Neural progenitor cell (in vitro differentiated cells): ENCODE data around the gene SEL1L3. TPM values are rescaled to one million over a fixed set of nuclear protein-coding genes. Genes with fewer than 3 reads are reported as not detected.
A peak's percentile ranks its signal among the peaks of the same experiment; 100 is the strongest.

Source experiments
- DNase-seq: peaks from one replicate; pipeline ENCODE4 v3.0.0-alpha.2; 2016; ENCODE audit warnings: low spot score
- H2AFZ ChIP-seq: fragments of 200-600 bp; sonication (generic); replicated peaks from 2 replicates; pipeline ENCODE4 v1.6.1; 2016; ENCODE audit warnings: antibody characterized with exemption
- H3F3A ChIP-seq: fragments of 200-600 bp; sonication (generic); 2 replicates; pipeline ENCODE4 v1.6.1; 2016; ENCODE audit warnings: antibody characterized with exemption, low read depth
- H3K27ac ChIP-seq: fragments of 200-600 bp; sonication (generic); 2 replicates; pipeline ENCODE4 v1.5.1; 2016; ENCODE audit warnings: mild to moderate bottlenecking
- H3K27me3 ChIP-seq: fragments of 200-600 bp; sonication (generic); 2 replicates; pipeline ENCODE4 v1.6.1; 2016; ENCODE audit warnings: mild to moderate bottlenecking, moderate library complexity
- H3K36me3 ChIP-seq: fragments of 200-600 bp; sonication (generic); 2 replicates; pipeline ENCODE4 v1.5.1; 2016
- H3K4me1 ChIP-seq: fragments of 200-600 bp; sonication (generic); 2 replicates; pipeline ENCODE4 v1.6.1; 2016; ENCODE audit warnings: mixed run types
- H3K4me2 ChIP-seq: fragments of 200-600 bp; sonication (generic); 2 replicates; pipeline ENCODE4 v1.6.1; 2016
- H3K4me3 ChIP-seq: fragments of 200-600 bp; sonication (generic); 2 replicates; pipeline ENCODE4 v1.5.1; 2016
- H3K79me2 ChIP-seq: fragments of 200-600 bp; sonication (generic); 2 replicates; pipeline ENCODE4 v1.6.1; 2016; ENCODE audit warnings: low read depth
- H3K9ac ChIP-seq: fragments of 200-600 bp; sonication (generic); 2 replicates; pipeline ENCODE4 v1.6.1; 2016
- H3K9me3 ChIP-seq: fragments of 200-600 bp; sonication (generic); 2 replicates; pipeline ENCODE4 v1.5.1; 2016; ENCODE audit warnings: low read depth
- H4K20me1 ChIP-seq: fragments of 200-600 bp; sonication (generic); 2 replicates; pipeline ENCODE4 v1.6.1; 2016; ENCODE audit warnings: low read depth
- H3K27ac Mint-ChIP-seq: 3 replicates; pipeline ENCODE4 v1.8.0; 2021; ENCODE audit warnings: mixed read lengths
- H3K27me3 Mint-ChIP-seq: 2 replicates; pipeline ENCODE4 v1.8.0; 2022; ENCODE audit warnings: low read depth, mild to moderate bottlenecking, inconsistent platforms, moderate library complexity, mixed read lengths; ENCODE audit not compliant: insufficient read depth
- H3K36me3 Mint-ChIP-seq: 3 replicates; pipeline ENCODE4 v1.8.0; 2021; ENCODE audit warnings: mixed read lengths
- H3K4me1 Mint-ChIP-seq: 3 replicates; pipeline ENCODE4 v1.8.0; 2021; ENCODE audit warnings: mixed read lengths
- H3K4me3 Mint-ChIP-seq: 3 replicates; pipeline ENCODE4 v1.8.0; 2021; ENCODE audit warnings: mild to moderate bottlenecking, moderate library complexity, mixed read lengths
- H3K9me3 Mint-ChIP-seq: 3 replicates; pipeline ENCODE4 v1.8.0; 2020; ENCODE audit warnings: mixed read lengths
- CTCF ChIP-seq: fragments of 200-600 bp; sonication (generic); IDR thresholded peaks from 2 replicates; pipeline ENCODE4 v1.5.1; 2017; ENCODE audit warnings: antibody characterized with exemption, mild to moderate bottlenecking
- EZH2 ChIP-seq: fragments of 200-600 bp; sonication (generic); IDR thresholded peaks from 2 replicates; pipeline ENCODE4 v1.6.1; 2017; ENCODE audit warnings: antibody characterized with exemption, mild to moderate bottlenecking, moderate library complexity
- EZH2phosphoT487 ChIP-seq: fragments of 200-600 bp; sonication (generic); IDR thresholded peaks from 2 replicates; pipeline ENCODE4 v1.6.1; 2017; ENCODE audit warnings: antibody characterized with exemption
- total RNA-seq: library from RNA; depleted of rRNA; stranded (reverse); fragments of >200 nt; gene quantifications from 2 replicates; pipeline ENCODE4 v1.2.3, GENCODE V29; 2015; ENCODE audit warnings: low replicate concordance

Gene SEL1L3
- total RNA-seq, 1 donor from 2014 or later = 87.2 TPM

- H3K4me1 Mint-ChIP-seq = peaks cover 14% of the 10 kb centered on the region
- DNase-seq = no peak
- H3K27ac Mint-ChIP-seq = no peak overlapping the region
- no peaks in the 10 kb centered on the region for H3K27me3 ChIP-seq
- peaks cover 10% of the 10 kb centered on the region for H3F3A ChIP-seq
- H3K4me1 ChIP-seq = peaks cover 16% of the 10 kb centered on the region
- peak overlapping the region; percentile 25 for H3K4me2 ChIP-seq
- H3K9me3 Mint-ChIP-seq = no peaks in the 10 kb centered on the region
- H3K4me3 ChIP-seq = no peak overlapping the region
- no peak overlapping the region for H2AFZ ChIP-seq
- no peaks in the 10 kb centered on the region for H3K9me3 ChIP-seq
- H3K27me3 Mint-ChIP-seq = peaks cover 5% of the 10 kb centered on the region
- peaks cover 13% of the 10 kb centered on the region for H3K36me3 Mint-ChIP-seq
- no peak overlapping the region for H3K27ac ChIP-seq
- no peaks in the 10 kb centered on the region for H3K79me2 ChIP-seq
- no peak for TF ChIP-seq EZH2phosphoT487
- TF ChIP-seq EZH2 = no peak
- no peak for TF ChIP-seq CTCF
- no peaks in the 10 kb centered on the region for H4K20me1 ChIP-seq
- no peak overlapping the region for H3K4me3 Mint-ChIP-seq
- H3K9ac ChIP-seq = no peak overlapping the region
- no peaks in the 10 kb centered on the region for H3K36me3 ChIP-seq
Observed at GRCh38 chr4:25821267-25821666, 41.5 kb downstream of the SEL1L3 start.

- Mint-ChIP-seq H3K36me3 (peaks cover 13% of the 10 kb centered on the region), H3K4me3 (no peak overlapping the region), H3K9me3 (no peaks in the 10 kb centered on the region), H3K4me1 (peaks cover 27% of the 10 kb centered on the region), H3K27me3 (peaks cover 9% of the 10 kb centered on the region), H3K27ac (no peak overlapping the region)
- Histone ChIP-seq H3K4me2 (no peak overlapping the region), H3K9ac (no peak overlapping the region), H3K27me3 (no peaks in the 10 kb centered on the region), H3K4me1 (peaks cover 23% of the 10 kb centered on the region), H3K27ac (no peak overlapping the region), H4K20me1 (no peaks in the 10 kb centered on the region), H3K79me2 (no peaks in the 10 kb centered on the region), H3K9me3 (no peaks in the 10 kb centered on the region), H2AFZ (no peak overlapping the region), H3F3A (peaks cover 10% of the 10 kb centered on the region), H3K4me3 (no peak overlapping the region), H3K36me3 (no peaks in the 10 kb centered on the region)
- TF ChIP-seq CTCF (no peak), EZH2phosphoT487 (no peak), EZH2 (no peak)
- DNase-seq = no peak
Observed at GRCh38 chr4:25818876-25819275, 43.9 kb downstream of the SEL1L3 start.

GRCh38 chr4:25818371-25818871 lies 44.4 kb downstream of the SEL1L3 start:
- no peak overlapping the region for H3K4me3 ChIP-seq
- peaks cover 13% of the 10 kb centered on the region for H3K36me3 Mint-ChIP-seq

More at GRCh38 chr4:25818371-25818871, 44.4 kb downstream of the SEL1L3 start:
- no peak for DNase-seq
- no peaks in the 10 kb centered on the region for H3K79me2 ChIP-seq
- H3K9ac ChIP-seq = no peak overlapping the region
- Mint-ChIP-seq H3K9me3 (no peaks in the 10 kb centered on the region), H3K27ac (no peak overlapping the region), H3K27me3 (peaks cover 9% of the 10 kb centered on the region), H3K4me3 (no peak overlapping the region), H3K4me1 (peaks cover 32% of the 10 kb centered on the region)
- TF ChIP-seq EZH2phosphoT487 (no peak), CTCF (no peak), EZH2 (no peak)
- H3F3A ChIP-seq = peaks cover 10% of the 10 kb centered on the region
- no peaks in the 10 kb centered on the region for H3K36me3 ChIP-seq
- no peaks in the 10 kb centered on the region for H4K20me1 ChIP-seq
- H3K4me2 ChIP-seq = no peak overlapping the region
- peaks cover 26% of the 10 kb centered on the region for H3K4me1 ChIP-seq
- H3K27me3 ChIP-seq = no peaks in the 10 kb centered on the region
- no peak overlapping the region for H2AFZ ChIP-seq
- no peak overlapping the region for H3K27ac ChIP-seq
- no peaks in the 10 kb centered on the region for H3K9me3 ChIP-seq
